Measurements from ENCODE around the gene SUN2. TPM values are rescaled to one million over a fixed set of nuclear protein-coding genes. Genes with fewer than 3 reads are reported as not detected.

SUN2 gene
- total and polyA plus RNA-seq, 2 of the 13 experiments (the other 11 are each of a cell fraction or from before 2014, with no cell fraction given), result 45.6 to 56.6 TPM

DNA sequence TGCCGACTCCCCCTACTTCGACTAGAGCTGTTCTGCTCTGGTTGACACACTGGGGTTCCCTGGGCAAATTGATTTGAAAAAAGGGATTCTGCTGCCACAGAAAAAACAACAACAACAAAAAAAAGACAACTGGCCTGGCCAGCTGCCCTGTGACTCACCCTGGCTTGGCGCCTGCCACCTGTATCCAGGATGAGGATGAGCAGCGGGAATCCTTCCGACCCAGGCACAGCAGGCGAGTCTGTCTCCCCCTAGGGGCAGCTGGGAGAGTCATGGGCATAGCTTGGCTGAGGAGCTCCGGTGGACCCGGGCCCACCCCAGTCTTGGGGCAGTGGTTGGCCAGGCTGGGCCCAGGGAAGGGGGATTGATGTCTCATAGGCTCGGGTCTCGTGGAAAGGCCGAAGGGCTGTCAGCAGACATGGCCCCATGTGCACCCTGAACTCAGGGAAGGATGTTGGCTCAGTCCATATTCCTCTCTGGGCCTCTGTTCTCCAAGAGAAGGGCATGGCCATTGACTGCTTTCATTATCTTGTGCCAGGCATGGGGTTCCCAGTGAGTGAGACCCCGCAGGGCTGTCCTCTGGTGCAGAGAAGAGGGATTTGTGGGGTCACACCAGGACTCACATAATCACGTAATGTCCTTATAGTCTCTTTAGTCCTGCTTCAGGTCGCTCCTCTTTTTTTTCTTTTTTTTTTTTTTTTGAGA is 10.4 kb upstream of the SUN2 start (continued):
- TF ChIP-seq, protein P1, sequence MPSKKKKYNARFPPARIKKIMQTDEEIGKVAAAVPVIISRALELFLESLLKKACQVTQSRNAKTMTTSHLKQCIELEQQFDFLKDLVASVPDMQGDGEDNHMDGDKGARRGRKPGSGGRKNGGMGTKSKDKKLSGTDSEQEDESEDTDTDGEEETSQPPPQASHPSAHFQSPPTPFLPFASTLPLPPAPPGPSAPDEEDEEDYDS (CRISPR knock-in tag; IDR thresholded peaks at IDR 0.05), result 0 out of 2 replicates have a peak, but pooled peaks have one; percentile 20
- TF ChIP-seq SOX13 (IDR thresholded peaks at IDR 0.05) (no peak), SOX13 (CRISPR knock-in tag; conservative IDR thresholded peaks at IDR 0.05 in 1 of 2, IDR thresholded peaks at IDR 0.05 in 1 of 2) (peak in 1 of 2 experiments; percentile 15; a peak in 1 of 4 replicates), ZNF501 (CRISPR knock-in tag; IDR thresholded peaks at IDR 0.05) (peak; percentile 67; the same call in 1 of the 2 replicates), ZNF567 (CRISPR knock-in tag; IDR thresholded peaks at IDR 0.05; ENCODE audit: borderline replicate concordance) (0 out of 2 replicates have a peak, but pooled peaks have one; percentile 47), SALL1 (CRISPR knock-in tag; IDR thresholded peaks at IDR 0.05) (peak; percentile 47; the same call in 1 of the 2 replicates), IRF2 (CRISPR knock-in tag; IDR thresholded peaks at IDR 0.05) (0 out of 2 replicates have a peak, but pooled peaks have one; percentile 51), FOXP1 (IDR thresholded peaks at IDR 0.05) (no peak), FOXP1 (CRISPR knock-in tag; IDR thresholded peaks at IDR 0.05) (peak; percentile 10; the same call in 1 of the 2 replicates), THYN1 (CRISPR knock-in tag; IDR thresholded peaks at IDR 0.05; ENCODE audit: borderline replicate concordance, low read depth) (no peak), TGIF2 (CRISPR knock-in tag; IDR thresholded peaks at IDR 0.05) (0 out of 2 replicates have a peak, but pooled peaks have one; percentile 32), CBX2 (IDR thresholded peaks at IDR 0.05; ENCODE audit: low read depth, low read length) (no peak), CBX2 (CRISPR knock-in tag; IDR thresholded peaks at IDR 0.05; ENCODE audit: low read depth) (no peak), TSC22D2 (CRISPR knock-in tag; IDR thresholded peaks at IDR 0.05; ENCODE audit: borderline replicate concordance) (no peak), RXRB (CRISPR knock-in tag; IDR thresholded peaks at IDR 0.05; ENCODE audit: borderline replicate concordance) (peak; percentile 66; the same call in 1 of the 2 replicates), NFATC3 (CRISPR knock-in tag; IDR thresholded peaks at IDR 0.05) (no peak)
- TF ChIP-seq, protein P2, sequence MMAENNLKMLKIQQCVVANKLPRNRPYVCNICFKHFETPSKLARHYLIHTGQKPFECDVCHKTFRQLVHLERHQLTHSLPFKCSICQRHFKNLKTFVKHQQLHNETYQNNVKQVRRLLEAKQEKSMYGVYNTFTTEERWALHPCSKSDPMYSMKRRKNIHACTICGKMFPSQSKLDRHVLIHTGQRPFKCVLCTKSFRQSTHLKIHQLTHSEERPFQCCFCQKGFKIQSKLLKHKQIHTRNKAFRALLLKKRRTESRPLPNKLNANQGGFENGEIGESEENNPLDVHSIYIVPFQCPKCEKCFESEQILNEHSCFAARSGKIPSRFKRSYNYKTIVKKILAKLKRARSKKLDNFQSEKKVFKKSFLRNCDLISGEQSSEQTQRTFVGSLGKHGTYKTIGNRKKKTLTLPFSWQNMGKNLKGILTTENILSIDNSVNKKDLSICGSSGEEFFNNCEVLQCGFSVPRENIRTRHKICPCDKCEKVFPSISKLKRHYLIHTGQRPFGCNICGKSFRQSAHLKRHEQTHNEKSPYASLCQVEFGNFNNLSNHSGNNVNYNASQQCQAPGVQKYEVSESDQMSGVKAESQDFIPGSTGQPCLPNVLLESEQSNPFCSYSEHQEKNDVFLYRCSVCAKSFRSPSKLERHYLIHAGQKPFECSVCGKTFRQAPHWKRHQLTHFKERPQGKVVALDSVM (CRISPR knock-in tag; IDR thresholded peaks at IDR 0.05), result no peak
- TF ChIP-seq, protein P3, sequence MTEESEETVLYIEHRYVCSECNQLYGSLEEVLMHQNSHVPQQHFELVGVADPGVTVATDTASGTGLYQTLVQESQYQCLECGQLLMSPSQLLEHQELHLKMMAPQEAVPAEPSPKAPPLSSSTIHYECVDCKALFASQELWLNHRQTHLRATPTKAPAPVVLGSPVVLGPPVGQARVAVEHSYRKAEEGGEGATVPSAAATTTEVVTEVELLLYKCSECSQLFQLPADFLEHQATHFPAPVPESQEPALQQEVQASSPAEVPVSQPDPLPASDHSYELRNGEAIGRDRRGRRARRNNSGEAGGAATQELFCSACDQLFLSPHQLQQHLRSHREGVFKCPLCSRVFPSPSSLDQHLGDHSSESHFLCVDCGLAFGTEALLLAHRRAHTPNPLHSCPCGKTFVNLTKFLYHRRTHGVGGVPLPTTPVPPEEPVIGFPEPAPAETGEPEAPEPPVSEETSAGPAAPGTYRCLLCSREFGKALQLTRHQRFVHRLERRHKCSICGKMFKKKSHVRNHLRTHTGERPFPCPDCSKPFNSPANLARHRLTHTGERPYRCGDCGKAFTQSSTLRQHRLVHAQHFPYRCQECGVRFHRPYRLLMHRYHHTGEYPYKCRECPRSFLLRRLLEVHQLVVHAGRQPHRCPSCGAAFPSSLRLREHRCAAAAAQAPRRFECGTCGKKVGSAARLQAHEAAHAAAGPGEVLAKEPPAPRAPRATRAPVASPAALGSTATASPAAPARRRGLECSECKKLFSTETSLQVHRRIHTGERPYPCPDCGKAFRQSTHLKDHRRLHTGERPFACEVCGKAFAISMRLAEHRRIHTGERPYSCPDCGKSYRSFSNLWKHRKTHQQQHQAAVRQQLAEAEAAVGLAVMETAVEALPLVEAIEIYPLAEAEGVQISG (CRISPR knock-in tag; IDR thresholded peaks at IDR 0.05), result 0 out of 2 replicates have a peak, but pooled peaks have one; percentile 24
- TF ChIP-seq, protein P4, sequence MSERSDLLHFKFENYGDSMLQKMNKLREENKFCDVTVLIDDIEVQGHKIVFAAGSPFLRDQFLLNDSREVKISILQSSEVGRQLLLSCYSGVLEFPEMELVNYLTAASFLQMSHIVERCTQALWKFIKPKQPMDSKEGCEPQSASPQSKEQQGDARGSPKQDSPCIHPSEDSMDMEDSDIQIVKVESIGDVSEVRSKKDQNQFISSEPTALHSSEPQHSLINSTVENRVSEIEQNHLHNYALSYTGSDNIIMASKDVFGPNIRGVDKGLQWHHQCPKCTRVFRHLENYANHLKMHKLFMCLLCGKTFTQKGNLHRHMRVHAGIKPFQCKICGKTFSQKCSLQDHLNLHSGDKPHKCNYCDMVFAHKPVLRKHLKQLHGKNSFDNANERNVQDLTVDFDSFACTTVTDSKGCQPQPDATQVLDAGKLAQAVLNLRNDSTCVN (CRISPR knock-in tag; IDR thresholded peaks at IDR 0.05; ENCODE audit: borderline replicate concordance), result 0 out of 2 replicates have a peak, but pooled peaks have one; percentile 42
- TF ChIP-seq, protein P5, sequence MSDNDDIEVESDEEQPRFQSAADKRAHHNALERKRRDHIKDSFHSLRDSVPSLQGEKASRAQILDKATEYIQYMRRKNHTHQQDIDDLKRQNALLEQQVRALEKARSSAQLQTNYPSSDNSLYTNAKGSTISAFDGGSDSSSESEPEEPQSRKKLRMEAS (IDR thresholded peaks at IDR 0.05), result 0 out of 2 replicates have a peak, but pooled peaks have one; percentile 18
- TF ChIP-seq, protein P6, sequence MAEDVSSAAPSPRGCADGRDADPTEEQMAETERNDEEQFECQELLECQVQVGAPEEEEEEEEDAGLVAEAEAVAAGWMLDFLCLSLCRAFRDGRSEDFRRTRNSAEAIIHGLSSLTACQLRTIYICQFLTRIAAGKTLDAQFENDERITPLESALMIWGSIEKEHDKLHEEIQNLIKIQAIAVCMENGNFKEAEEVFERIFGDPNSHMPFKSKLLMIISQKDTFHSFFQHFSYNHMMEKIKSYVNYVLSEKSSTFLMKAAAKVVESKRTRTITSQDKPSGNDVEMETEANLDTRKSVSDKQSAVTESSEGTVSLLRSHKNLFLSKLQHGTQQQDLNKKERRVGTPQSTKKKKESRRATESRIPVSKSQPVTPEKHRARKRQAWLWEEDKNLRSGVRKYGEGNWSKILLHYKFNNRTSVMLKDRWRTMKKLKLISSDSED (CRISPR knock-in tag; IDR thresholded peaks at IDR 0.05), result no peak

Measured in HepG2 (cell line).